ENCODE results near the gene NFATC3.

- no peak for TF ChIP-seq CTCF (IDR thresholded peaks at IDR 0.05; ENCODE audit: low read depth, low read length, missing input control)
- no peak for TF ChIP-seq TAF1 (conservative IDR thresholded peaks at IDR 0.05)
Measured at GRCh38 chr16:68089067-68089466, 3.9 kb downstream of the NFATC3 start.

All from liver (tissue), 3 donors.